ENCODE results near the gene MT1B. TPM values are rescaled to one million over a fixed set of nuclear protein-coding genes. Genes with fewer than 3 reads are reported as not detected.

The MT1B gene
- polyA plus RNA-seq, 2 donors: 0.68 TPM; not detected in 1

DNA sequence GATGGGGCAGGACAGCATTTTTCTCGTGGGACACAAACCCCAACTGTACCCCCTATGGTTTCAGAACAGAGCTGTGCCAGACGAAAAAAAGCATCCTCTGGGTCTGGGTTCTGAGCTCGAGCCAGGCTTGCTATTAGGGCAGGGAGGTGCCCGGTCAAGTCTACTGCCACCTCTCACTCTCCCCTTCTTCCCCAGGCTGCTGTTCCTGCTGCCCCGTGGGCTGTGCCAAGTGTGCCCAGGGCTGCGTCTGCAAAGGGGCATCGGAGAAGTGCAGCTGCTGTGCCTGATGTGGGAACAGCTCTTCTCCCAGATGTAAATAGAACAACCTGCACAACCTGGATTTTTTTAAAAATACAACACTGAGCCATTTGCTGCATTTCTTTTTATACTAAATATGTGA is 25.0 kb upstream of the MT1B start:
- H3K9me3 ChIP-seq (ENCODE audit: control insufficient read depth in 2 of 2, insufficient read depth in 1 of 2, low read depth in 1 of 2, low read length in 1 of 2): no peaks in the 10 kb centered on the region
- WGBS, 2 donors: 37 to 39% methylated on average over 7 of the region's 7 CpGs
- H3K4me3 ChIP-seq (ENCODE audit: low read depth in 1 of 2, low read length in 2 of 2): peak overlapping the region; percentile 64 to 68
- H3K27ac ChIP-seq (ENCODE audit: low read depth in 2 of 2, low read length in 1 of 2): peak overlapping the region; percentile 62 to 92
- H3K4me1 ChIP-seq (ENCODE audit: control insufficient read depth in 2 of 2, insufficient read depth in 2 of 2, low read length in 1 of 2): peaks cover 0 to under 1% of the 10 kb centered on the region in 2 donors
- no peaks in the 10 kb centered on the region for H3K36me3 ChIP-seq (ENCODE audit: control insufficient read depth in 2 of 2, insufficient read depth in 2 of 2, low read length in 1 of 2)
- no peaks in the 10 kb centered on the region for H3K27me3 ChIP-seq (ENCODE audit: control insufficient read depth in 1 of 2, insufficient read depth in 2 of 2, low read length in 2 of 2)

- Histone ChIP-seq H3K27ac (ENCODE audit: low read depth in 2 of 2, low read length in 1 of 2) (peak overlapping the region in 1 of 2 donors; percentile 26), H3K9me3 (ENCODE audit: control insufficient read depth in 2 of 2, insufficient read depth in 1 of 2, low read depth in 1 of 2, low read length in 1 of 2) (no peaks in the 10 kb centered on the region), H3K4me3 (ENCODE audit: low read depth in 1 of 2, low read length in 2 of 2) (no peak overlapping the region), H3K4me1 (ENCODE audit: control insufficient read depth in 2 of 2, insufficient read depth in 2 of 2, low read length in 1 of 2) (peaks cover 5 to 10% of the 10 kb centered on the region in 2 donors), H3K36me3 (ENCODE audit: control insufficient read depth in 2 of 2, insufficient read depth in 2 of 2, low read length in 1 of 2) (no peaks in the 10 kb centered on the region), H3K27me3 (ENCODE audit: control insufficient read depth in 1 of 2, insufficient read depth in 2 of 2, low read length in 2 of 2) (no peaks in the 10 kb centered on the region)
- 65% methylated on average over 9 of the region's 9 CpGs for WGBS, 2 donors
These were observed 23.0 kb upstream of the MT1B start for GRCh38 chr16:56628486-56629350.

DNA sequence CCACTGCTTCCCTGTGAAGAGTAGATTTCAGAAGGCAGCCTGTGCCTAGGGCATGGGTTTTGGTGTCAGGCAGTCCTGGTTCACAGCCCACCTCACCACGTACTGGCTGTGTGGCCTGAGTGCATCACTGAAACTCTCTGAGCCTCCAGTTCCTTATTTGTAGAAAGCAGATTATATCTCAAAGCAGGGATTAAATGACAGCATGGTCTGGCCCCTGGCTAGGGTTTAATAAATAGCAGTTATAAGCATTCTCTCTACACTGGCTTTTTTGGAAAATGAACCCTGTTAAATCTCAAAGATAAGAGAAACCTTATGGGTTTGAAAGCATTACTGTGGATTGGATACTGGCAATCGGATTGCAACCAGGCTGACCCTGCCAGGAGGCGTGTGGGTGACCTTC is 22.2 kb upstream of the MT1B start:
- H3K4me1 ChIP-seq (ENCODE audit: control insufficient read depth in 2 of 2, insufficient read depth in 2 of 2, low read length in 1 of 2): peaks cover 5 to 10% of the 10 kb centered on the region in 2 donors
- no peaks in the 10 kb centered on the region for H3K9me3 ChIP-seq (ENCODE audit: control insufficient read depth in 2 of 2, insufficient read depth in 1 of 2, low read depth in 1 of 2, low read length in 1 of 2)
- 89 to 90% methylated on average over 3 of the region's 3 CpGs for WGBS, 2 donors
- no peak overlapping the region for H3K4me3 ChIP-seq (ENCODE audit: low read depth in 1 of 2, low read length in 2 of 2)
- no peaks in the 10 kb centered on the region for H3K36me3 ChIP-seq (ENCODE audit: control insufficient read depth in 2 of 2, insufficient read depth in 2 of 2, low read length in 1 of 2)
- H3K27ac ChIP-seq (ENCODE audit: low read depth in 2 of 2, low read length in 1 of 2): no peak overlapping the region
- H3K27me3 ChIP-seq (ENCODE audit: control insufficient read depth in 1 of 2, insufficient read depth in 2 of 2, low read length in 2 of 2): no peaks in the 10 kb centered on the region

- 77 to 78% methylated on average over 3 of the region's 3 CpGs for WGBS, 2 donors
- Histone ChIP-seq H3K36me3 (ENCODE audit: control insufficient read depth in 2 of 2, insufficient read depth in 2 of 2, low read length in 1 of 2) (no peaks in the 10 kb centered on the region), H3K4me3 (ENCODE audit: low read depth in 1 of 2, low read length in 2 of 2) (no peak overlapping the region), H3K9me3 (ENCODE audit: control insufficient read depth in 2 of 2, insufficient read depth in 1 of 2, low read depth in 1 of 2, low read length in 1 of 2) (no peaks in the 10 kb centered on the region), H3K27ac (ENCODE audit: low read depth in 2 of 2, low read length in 1 of 2) (no peak overlapping the region), H3K4me1 (ENCODE audit: control insufficient read depth in 2 of 2, insufficient read depth in 2 of 2, low read length in 1 of 2) (peaks cover 5 to 12% of the 10 kb centered on the region in 2 donors), H3K27me3 (ENCODE audit: control insufficient read depth in 1 of 2, insufficient read depth in 2 of 2, low read length in 2 of 2) (no peaks in the 10 kb centered on the region)
These were observed 21.6 kb upstream of the MT1B start for GRCh38 chr16:56630134-56630533.

- Histone ChIP-seq H3K4me1 (ENCODE audit: control insufficient read depth in 2 of 2, insufficient read depth in 2 of 2, low read length in 1 of 2) (peaks cover 5 to 14% of the 10 kb centered on the region in 2 donors), H3K36me3 (ENCODE audit: control insufficient read depth in 2 of 2, insufficient read depth in 2 of 2, low read length in 1 of 2) (no peaks in the 10 kb centered on the region), H3K27me3 (ENCODE audit: control insufficient read depth in 1 of 2, insufficient read depth in 2 of 2, low read length in 2 of 2) (peaks cover 0 to 3% of the 10 kb centered on the region in 2 donors), H3K9me3 (ENCODE audit: control insufficient read depth in 2 of 2, insufficient read depth in 1 of 2, low read depth in 1 of 2, low read length in 1 of 2) (no peaks in the 10 kb centered on the region), H3K27ac (ENCODE audit: low read depth in 2 of 2, low read length in 1 of 2) (no peak overlapping the region), H3K4me3 (ENCODE audit: low read depth in 1 of 2, low read length in 2 of 2) (no peak overlapping the region)
- 87 to 88% methylated on average over 10 of the region's 10 CpGs for WGBS, 2 donors
These were observed 20.5 kb upstream of the MT1B start for GRCh38 chr16:56631197-56631596.

- Histone ChIP-seq H3K27ac (ENCODE audit: low read depth in 2 of 2, low read length in 1 of 2) (peak overlapping the region; percentile 52 to 62), H3K4me1 (ENCODE audit: control insufficient read depth in 2 of 2, insufficient read depth in 2 of 2, low read length in 1 of 2) (peaks cover 5 to 14% of the 10 kb centered on the region in 2 donors), H3K4me3 (ENCODE audit: low read depth in 1 of 2, low read length in 2 of 2) (peak overlapping the region; percentile 16 to 38), H3K9me3 (ENCODE audit: control insufficient read depth in 2 of 2, insufficient read depth in 1 of 2, low read depth in 1 of 2, low read length in 1 of 2) (no peaks in the 10 kb centered on the region), H3K36me3 (ENCODE audit: control insufficient read depth in 2 of 2, insufficient read depth in 2 of 2, low read length in 1 of 2) (no peaks in the 10 kb centered on the region), H3K27me3 (ENCODE audit: control insufficient read depth in 1 of 2, insufficient read depth in 2 of 2, low read length in 2 of 2) (peaks cover 0 to 3% of the 10 kb centered on the region in 2 donors)
- WGBS, 2 donors: 46 to 52% methylated on average over 14 of the region's 14 CpGs
These were observed 19.9 kb upstream of the MT1B start for GRCh38 chr16:56631832-56632155.

- H3K36me3 ChIP-seq (ENCODE audit: control insufficient read depth in 2 of 2, insufficient read depth in 2 of 2, low read length in 1 of 2): no peaks in the 10 kb centered on the region
- H3K4me1 ChIP-seq (ENCODE audit: control insufficient read depth in 2 of 2, insufficient read depth in 2 of 2, low read length in 1 of 2): peaks cover 5 to 14% of the 10 kb centered on the region in 2 donors
- H3K9me3 ChIP-seq (ENCODE audit: control insufficient read depth in 2 of 2, insufficient read depth in 1 of 2, low read depth in 1 of 2, low read length in 1 of 2): no peaks in the 10 kb centered on the region
- H3K27me3 ChIP-seq (ENCODE audit: control insufficient read depth in 1 of 2, insufficient read depth in 2 of 2, low read length in 2 of 2): peaks cover 0 to 3% of the 10 kb centered on the region in 2 donors
- H3K27ac ChIP-seq (ENCODE audit: low read depth in 2 of 2, low read length in 1 of 2): peak within 1 kb of the TSS; percentile 52 to 62
- peak within 1 kb of the TSS; percentile 38 to 42 for H3K4me3 ChIP-seq (ENCODE audit: low read depth in 1 of 2, low read length in 2 of 2)
- 3 to 5% methylated on average over 59 to 61 of the region's 61 CpGs for WGBS, 2 donors
These were observed 19.4 kb upstream of the MT1B start, which contains the start of gene MT1M for GRCh38 chr16:56632156-56632847. MT1M (plus strand) TSS chr16:56632659; CDS start chr16:56632732, 73 bp downstream.

DNA sequence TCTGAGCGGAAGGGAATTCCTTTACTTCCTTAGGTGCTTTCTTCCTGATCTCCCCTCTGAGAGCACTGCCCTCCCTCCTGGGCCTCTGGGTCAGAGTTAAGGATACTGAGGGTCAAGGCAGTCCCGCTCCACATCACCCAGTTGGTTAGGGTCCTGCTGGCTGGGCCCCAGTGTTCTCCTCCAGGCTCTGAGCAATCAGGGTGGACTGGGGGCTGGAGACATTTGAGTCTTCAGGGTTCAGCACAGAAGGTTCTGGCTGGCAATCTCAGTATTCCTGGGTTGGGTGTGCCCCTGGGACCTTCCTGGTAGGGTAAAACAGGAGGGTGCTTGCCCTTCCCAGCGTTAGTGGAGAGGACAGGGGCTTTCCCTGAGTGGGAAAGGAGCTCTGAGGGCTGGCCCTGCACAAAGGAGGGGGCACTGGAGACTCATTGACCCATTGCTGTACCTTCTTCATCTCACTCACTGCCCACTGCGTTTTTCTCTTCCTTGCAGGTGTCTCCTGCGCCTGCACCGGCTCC is 18.8 kb upstream of the MT1B start:
- peaks cover 5 to 17% of the 10 kb centered on the region in 2 donors for H3K4me1 ChIP-seq (ENCODE audit: control insufficient read depth in 2 of 2, insufficient read depth in 2 of 2, low read length in 1 of 2)
- H3K9me3 ChIP-seq (ENCODE audit: control insufficient read depth in 2 of 2, insufficient read depth in 1 of 2, low read depth in 1 of 2, low read length in 1 of 2): no peaks in the 10 kb centered on the region
- peak overlapping the region in 1 of 2 donors; percentile 52 for H3K27ac ChIP-seq (ENCODE audit: low read depth in 2 of 2, low read length in 1 of 2)
- WGBS, 2 donors: 49 to 58% methylated on average over 6 of the region's 6 CpGs
- H3K36me3 ChIP-seq (ENCODE audit: control insufficient read depth in 2 of 2, insufficient read depth in 2 of 2, low read length in 1 of 2): no peaks in the 10 kb centered on the region
- H3K27me3 ChIP-seq (ENCODE audit: control insufficient read depth in 1 of 2, insufficient read depth in 2 of 2, low read length in 2 of 2): peaks cover 0 to 3% of the 10 kb centered on the region in 2 donors
- peak overlapping the region; percentile 38 to 42 for H3K4me3 ChIP-seq (ENCODE audit: low read depth in 1 of 2, low read length in 2 of 2)

DNA sequence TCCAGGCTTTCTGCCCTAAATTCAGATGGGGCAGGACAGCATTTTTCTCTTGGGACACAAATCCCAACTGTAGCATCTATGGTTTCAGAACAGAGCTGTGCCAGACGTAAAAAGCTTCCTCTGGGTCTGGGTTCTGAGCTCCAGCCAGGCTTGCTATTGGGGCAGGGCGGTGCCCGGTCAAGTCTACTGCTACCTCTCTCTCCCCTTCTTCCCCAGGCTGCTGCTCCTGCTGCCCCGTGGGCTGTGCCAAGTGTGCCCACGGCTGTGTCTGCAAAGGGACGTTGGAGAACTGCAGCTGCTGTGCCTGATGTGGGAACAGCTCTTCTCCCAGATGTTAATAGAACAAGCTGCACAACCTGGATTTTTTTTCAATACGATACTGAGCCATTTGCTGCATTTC is 18.2 kb upstream of the MT1B start:
- no peaks in the 10 kb centered on the region for H3K9me3 ChIP-seq (ENCODE audit: control insufficient read depth in 2 of 2, insufficient read depth in 1 of 2, low read depth in 1 of 2, low read length in 1 of 2)
- H3K27ac ChIP-seq (ENCODE audit: low read depth in 2 of 2, low read length in 1 of 2): no peak overlapping the region
- no peak overlapping the region for H3K4me3 ChIP-seq (ENCODE audit: low read depth in 1 of 2, low read length in 2 of 2)
- no peaks in the 10 kb centered on the region for H3K36me3 ChIP-seq (ENCODE audit: control insufficient read depth in 2 of 2, insufficient read depth in 2 of 2, low read length in 1 of 2)
- peaks cover 0 to 3% of the 10 kb centered on the region in 2 donors for H3K27me3 ChIP-seq (ENCODE audit: control insufficient read depth in 1 of 2, insufficient read depth in 2 of 2, low read length in 2 of 2)
- 56 to 57% methylated on average over 7 of the region's 7 CpGs for WGBS, 2 donors
- H3K4me1 ChIP-seq (ENCODE audit: control insufficient read depth in 2 of 2, insufficient read depth in 2 of 2, low read length in 1 of 2): peaks cover 5 to 19% of the 10 kb centered on the region in 2 donors

Measured in esophagus (tissue), 2 donors.